CD4-positive, alpha-beta T cell (primary cell): ENCODE results near the gene SCIMP. TPM values are rescaled to one million over a fixed set of nuclear protein-coding genes. Genes with fewer than 3 reads are reported as not detected.
"Not testable (repeated sequence)": the region's sequence is repeated elsewhere in the genome, so short reads cannot be mapped to it uniquely, and the experiment has no call there.

Source experiments
- ATAC-seq: fragments of 200-7000 bp; cut with Tn5 transposase; one replicate; pipeline ENCODE4 v1.10.0; 2022; ENCODE audit warnings: mild to moderate bottlenecking; ENCODE audit not compliant: poor library complexity
- CTCF ChIA-PET: fragments of 350-600 bp; sonication (Branson Sonifier 250); formaldehyde crosslinking; loops from one replicate; lab custom pipeline; 2021; ENCODE audit warnings: antibody characterized with exemption, inconsistent platforms; lab: Charles Lee
- POLR2A ChIA-PET: fragments of 350-600 bp; sonication (Branson Sonifier 250); formaldehyde crosslinking; loops from one replicate; lab custom pipeline; 2021; ENCODE audit warnings: antibody characterized with exemption, inconsistent platforms; lab: Charles Lee
- DNase-seq, 14 experiments: peaks; one replicate each; pipeline ENCODE4 v3.0.0-alpha.2; 2013 to 2020; ENCODE audit warnings: mixed read lengths in 2 of 14
- H3K27ac ChIP-seq, 2 donors: one replicate each; pipeline versions ENCODE4 v1.5.1 to v1.7.0; 2013; ENCODE audit warnings: low read length in 2 of 2, low read depth in 1 of 2, mild to moderate bottlenecking in 1 of 2
- H3K27me3 ChIP-seq, 2 experiments: 1 replicate in 1 of 2; 2 replicates in 1 of 2; pipeline versions ENCODE4 v1.6.1 to v1.7.0; 2013; ENCODE audit warnings: low read length in 2 of 2, control low read depth in 1 of 2, mild to moderate bottlenecking in 1 of 2, moderate library complexity in 1 of 2; ENCODE audit not compliant: insufficient read depth in 2 of 2, control insufficient read depth in 1 of 2
- H3K36me3 ChIP-seq: one replicate; pipeline ENCODE4 v1.6.1; 2013; ENCODE audit warnings: low read length, control low read depth; ENCODE audit not compliant: insufficient read depth
- H3K4me1 ChIP-seq: one replicate; pipeline ENCODE4 v1.6.1; 2013; ENCODE audit warnings: low read length, control low read depth; ENCODE audit not compliant: insufficient read depth
- H3K4me3 ChIP-seq: one replicate; pipeline ENCODE4 v1.5.1; 2013; ENCODE audit warnings: mild to moderate bottlenecking, low read length, moderate library complexity
- H3K9me3 ChIP-seq, 2 experiments: 1 replicate in 1 of 2; 2 replicates in 1 of 2; pipeline versions ENCODE4 v1.6.1 to v1.7.0; 2013; ENCODE audit warnings: low read length in 2 of 2, mild to moderate bottlenecking in 2 of 2, control low read depth in 1 of 2, moderate library complexity in 1 of 2; ENCODE audit not compliant: control insufficient read depth in 1 of 2, insufficient read depth in 1 of 2
- H3K27ac Mint-ChIP-seq: one replicate; pipeline ENCODE4 v1.8.0; 2020; ENCODE audit warnings: mixed read lengths
- H3K27me3 Mint-ChIP-seq: one replicate; pipeline ENCODE4 v1.8.0; 2021; ENCODE audit warnings: mixed read lengths
- H3K36me3 Mint-ChIP-seq: one replicate; pipeline ENCODE4 v1.8.0; 2021; ENCODE audit warnings: low read depth, mixed read lengths
- H3K4me1 Mint-ChIP-seq: one replicate; pipeline ENCODE4 v1.8.0; 2021; ENCODE audit warnings: low read depth, mixed read lengths
- H3K4me3 Mint-ChIP-seq: one replicate; pipeline ENCODE4 v1.8.0; 2020; ENCODE audit warnings: mild to moderate bottlenecking, mixed read lengths
- H3K9me3 Mint-ChIP-seq: one replicate; pipeline ENCODE4 v1.8.0; 2020; ENCODE audit warnings: mixed read lengths
- intact Hi-C, 2 experiments: fragments of 100-400 bp; cut with DNase I in 1 of 2; cut with micrococcal nuclease in 1 of 2; formaldehyde crosslinking; loops; one replicate each; pipeline versions ENCODE4 v1.15.1 to v1.9.0; 2023 to 2025; cut with DNase I, micrococcal nuclease
- total RNA-seq, 174 experiments: library from RNA in 2 of 174; stranded (reverse) in 2 of 174; gene quantifications; one replicate each; pipeline ENCODE4 v1.2.3 and lab custom pipeline; 2021 to 2026
- TF ChIP-seq, protein P1 (sequence below): fragments of 200-600 bp; IDR thresholded peaks from one replicate; pipeline ENCODE4 v1.8.0; 2022; ENCODE audit warnings: antibody characterized with exemption, mild to moderate bottlenecking

SCIMP gene
- total RNA-seq, 2 experiments from 2014 or later: 0.31 to 0.47 TPM

DNA sequence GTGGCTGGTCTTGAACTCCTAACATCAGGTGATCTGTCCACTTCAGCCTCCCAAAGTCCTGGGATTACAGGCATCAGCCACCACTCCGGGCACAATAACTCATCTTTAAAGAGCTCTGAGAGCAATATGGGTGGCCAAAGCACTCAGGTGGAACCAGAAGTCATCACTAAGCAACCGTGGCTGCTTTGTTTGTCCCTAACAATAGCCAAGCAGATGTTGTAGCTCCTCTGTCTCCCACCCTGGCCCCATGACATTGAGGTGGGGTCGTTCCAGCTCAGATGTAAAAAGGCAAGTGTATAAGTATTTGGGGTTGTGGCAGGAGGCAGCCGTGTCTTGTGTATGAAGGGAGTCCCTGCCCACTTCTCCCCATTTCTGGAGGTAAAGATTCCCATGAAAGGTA is 3.7 kb upstream of the SCIMP start:
- no peaks in the 10 kb centered on the region for H3K27me3 ChIP-seq
- peaks cover 39% of the 10 kb centered on the region for H3K4me1 ChIP-seq
- DNase-seq: no peak
- ATAC-seq: no peak
- H3K36me3 Mint-ChIP-seq: no peaks in the 10 kb centered on the region
- H3K4me3 ChIP-seq: no peak overlapping the region
- CTCF ChIA-PET: interaction anchor here (0.9 kb wide), 2 partner anchors 16 to 46 kb away, joined by 3 read pairs; partner anchors contain the start of gene ZNF594
- TF ChIP-seq, protein P1, sequence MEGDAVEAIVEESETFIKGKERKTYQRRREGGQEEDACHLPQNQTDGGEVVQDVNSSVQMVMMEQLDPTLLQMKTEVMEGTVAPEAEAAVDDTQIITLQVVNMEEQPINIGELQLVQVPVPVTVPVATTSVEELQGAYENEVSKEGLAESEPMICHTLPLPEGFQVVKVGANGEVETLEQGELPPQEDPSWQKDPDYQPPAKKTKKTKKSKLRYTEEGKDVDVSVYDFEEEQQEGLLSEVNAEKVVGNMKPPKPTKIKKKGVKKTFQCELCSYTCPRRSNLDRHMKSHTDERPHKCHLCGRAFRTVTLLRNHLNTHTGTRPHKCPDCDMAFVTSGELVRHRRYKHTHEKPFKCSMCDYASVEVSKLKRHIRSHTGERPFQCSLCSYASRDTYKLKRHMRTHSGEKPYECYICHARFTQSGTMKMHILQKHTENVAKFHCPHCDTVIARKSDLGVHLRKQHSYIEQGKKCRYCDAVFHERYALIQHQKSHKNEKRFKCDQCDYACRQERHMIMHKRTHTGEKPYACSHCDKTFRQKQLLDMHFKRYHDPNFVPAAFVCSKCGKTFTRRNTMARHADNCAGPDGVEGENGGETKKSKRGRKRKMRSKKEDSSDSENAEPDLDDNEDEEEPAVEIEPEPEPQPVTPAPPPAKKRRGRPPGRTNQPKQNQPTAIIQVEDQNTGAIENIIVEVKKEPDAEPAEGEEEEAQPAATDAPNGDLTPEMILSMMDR: no peak
- no peaks in the 10 kb centered on the region for H3K9me3 ChIP-seq
- no peaks in the 10 kb centered on the region for H3K9me3 Mint-ChIP-seq
- H3K27ac Mint-ChIP-seq: peak overlapping the region; percentile 42
- H3K4me3 Mint-ChIP-seq: no peak overlapping the region
- POLR2A ChIA-PET: interaction anchor here (1.0 to 1.2 kb wide), 2 partner anchors 22 to 44 kb away, joined by 4 read pairs; partner anchors contain the start of gene RABEP1
- H3K36me3 ChIP-seq: no peaks in the 10 kb centered on the region
- peaks cover 42% of the 10 kb centered on the region for H3K4me1 Mint-ChIP-seq
- no peak overlapping the region for H3K27ac ChIP-seq
- intact Hi-C loops: no loop called here
- H3K27me3 Mint-ChIP-seq: no peaks in the 10 kb centered on the region

DNA sequence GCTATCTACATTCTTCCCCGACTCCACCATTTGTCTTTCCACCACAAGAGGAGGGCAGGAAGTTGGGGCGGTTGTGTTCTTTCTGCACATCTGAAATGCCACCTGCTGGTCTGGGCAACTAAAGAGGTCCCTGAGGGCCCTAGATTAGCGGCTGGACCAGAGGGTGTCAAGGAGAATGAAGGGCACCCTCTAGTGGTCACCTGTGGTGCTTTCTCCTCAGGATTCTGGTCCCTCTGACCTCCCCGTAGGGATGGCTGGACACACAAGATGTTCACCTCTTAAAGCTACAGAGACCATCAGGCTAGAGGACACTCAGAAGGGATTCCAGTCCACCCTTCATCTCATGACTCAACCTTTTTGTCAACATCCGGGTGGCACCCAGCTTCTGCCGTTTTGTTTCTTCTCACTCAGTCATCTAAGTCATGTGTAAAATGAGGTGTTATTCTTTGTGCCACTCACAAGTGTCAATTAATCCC is 2.9 kb upstream of the SCIMP start:
- Histone ChIP-seq H3K27me3 (no peaks in the 10 kb centered on the region), H3K27ac (peak overlapping the region in 1 of 2 donors; percentile 36), H3K36me3 (no peaks in the 10 kb centered on the region), H3K4me1 (peaks cover 32% of the 10 kb centered on the region), H3K9me3 (no peaks in the 10 kb centered on the region), H3K4me3 (no peak overlapping the region)
- no peak overlapping the region for H3K4me3 Mint-ChIP-seq
- no peaks in the 10 kb centered on the region for H3K27me3 Mint-ChIP-seq
- no peaks in the 10 kb centered on the region for H3K36me3 Mint-ChIP-seq
- peaks cover 34% of the 10 kb centered on the region for H3K4me1 Mint-ChIP-seq
- ATAC-seq: no peak
- intact Hi-C loops: no loop called here
- ChIA-PET CTCF (interaction anchor here (0.9 kb wide), 2 partner anchors 17 to 46 kb away, joined by 3 read pairs; partner anchors contain the start of gene ZNF594), POLR2A (interaction anchor here (1.0 to 1.2 kb wide), 2 partner anchors 21 to 45 kb away, joined by 4 read pairs; partner anchors contain the start of gene RABEP1)
- no peaks in the 10 kb centered on the region for H3K9me3 Mint-ChIP-seq
- TF ChIP-seq, protein P1: peak; percentile 48
- peak overlapping the region; percentile 65 for H3K27ac Mint-ChIP-seq
- peak in 6 of 14 experiments; percentile 1 to 72 (median 48) for DNase-seq

DNA sequence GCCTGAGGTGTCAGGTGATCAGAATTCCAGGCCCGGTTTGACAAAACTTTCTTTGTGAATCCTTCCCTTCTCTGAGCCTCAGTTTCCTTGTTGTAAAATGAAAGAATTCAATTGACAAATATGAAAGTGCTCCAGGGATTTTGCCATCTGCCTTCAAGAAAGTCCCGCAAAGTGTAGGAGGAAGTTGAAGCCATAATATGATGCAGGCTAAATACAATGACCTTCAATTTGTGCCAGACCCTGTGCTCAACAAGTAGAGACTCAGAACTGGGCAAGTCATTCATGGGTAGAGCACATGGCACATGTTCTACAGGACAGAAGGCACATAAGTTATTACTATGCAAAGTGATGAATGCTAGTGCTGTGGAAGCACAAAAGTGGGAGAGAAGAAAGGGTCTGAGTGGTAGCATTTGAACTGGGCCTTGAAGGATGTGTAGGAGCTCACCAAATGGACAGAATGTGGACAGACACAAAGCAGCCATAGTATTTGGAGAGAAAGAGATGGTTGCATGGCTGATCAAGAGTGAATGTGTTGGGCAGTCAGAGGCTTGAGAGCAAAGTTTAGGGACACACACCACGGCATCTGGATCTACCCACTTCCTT is 2.4 kb upstream of the SCIMP start:
- no peak overlapping the region for H3K4me3 ChIP-seq
- Mint-ChIP-seq H3K27me3 (no peaks in the 10 kb centered on the region), H3K36me3 (no peaks in the 10 kb centered on the region), H3K4me3 (peak overlapping the region; percentile 11), H3K9me3 (no peaks in the 10 kb centered on the region), H3K4me1 (peaks cover 29% of the 10 kb centered on the region), H3K27ac (peak overlapping the region; percentile 65)
- TF ChIP-seq, protein P1: no peak
- no peak for DNase-seq
- peak overlapping the region in 1 of 2 donors; percentile 36 for H3K27ac ChIP-seq
- POLR2A ChIA-PET: interaction anchor here (1.0 kb wide), 1 partner anchor 20 kb away, joined by 4 read pairs; no protein-coding TSS in a partner anchor
- H3K4me1 ChIP-seq: peaks cover 26% of the 10 kb centered on the region
- intact Hi-C loops: no loop called here
- no peak for ATAC-seq
- no peaks in the 10 kb centered on the region for H3K27me3 ChIP-seq
- no peaks in the 10 kb centered on the region for H3K9me3 ChIP-seq
- H3K36me3 ChIP-seq: no peaks in the 10 kb centered on the region
- CTCF ChIA-PET: interaction anchor here (0.9 kb wide), 1 partner anchor 45 kb away, joined by 3 read pairs; the partner anchor contains the start of gene ZNF594

DNA sequence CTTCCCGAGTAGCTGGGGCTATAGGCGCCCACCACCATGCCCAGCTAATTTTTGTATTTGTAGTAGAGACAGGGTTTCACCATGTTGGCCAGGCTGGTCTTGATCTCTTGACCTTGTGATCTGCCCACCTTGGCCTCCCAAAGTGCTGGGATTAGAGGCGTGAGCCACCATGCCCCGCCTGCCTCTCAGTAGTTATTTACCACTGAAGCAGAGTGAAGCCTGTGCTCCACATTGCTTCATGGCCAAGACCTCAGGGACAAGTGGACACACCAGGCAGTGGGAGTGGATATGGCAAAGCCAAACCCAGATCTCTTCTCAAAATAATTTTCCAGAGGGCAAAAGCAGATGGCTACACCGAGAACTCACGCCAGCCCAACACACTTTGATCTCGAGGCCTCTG is 1.2 kb downstream of the SCIMP start:
- peaks cover 15% of the 10 kb centered on the region for H3K4me1 ChIP-seq
- H3K4me3 Mint-ChIP-seq, H3K27me3 ChIP-seq, H3K4me3 ChIP-seq, H3K27me3 Mint-ChIP-seq, H3K27ac Mint-ChIP-seq, H3K9me3 ChIP-seq, POLR2A ChIA-PET, H3K9me3 Mint-ChIP-seq, CTCF ChIA-PET, H3K36me3 Mint-ChIP-seq, H3K27ac ChIP-seq, H3K36me3 ChIP-seq, DNase-seq, intact Hi-C loops, ATAC-seq: not testable (repeated sequence)
- peaks cover 20% of the 10 kb centered on the region for H3K4me1 Mint-ChIP-seq
